ENCODE results near the gene GCHFR.

The GCHFR gene

GRCh38 chr15:40792394-40792793 is 28.5 kb downstream of the GCHFR start:
- Histone ChIP-seq H3K9me3 (ENCODE audit: control insufficient read depth, insufficient read depth, low read length) (no peaks in the 10 kb centered on the region), H3K36me3 (ENCODE audit: control insufficient read depth, low read length) (0 out of 2 replicates have a peak, but pooled peaks cover 2% of the 10 kb centered on the region), H3K79me2 (ENCODE audit: control insufficient read depth, low read length) (peaks cover 19% of the 10 kb centered on the region), H3K27ac (ENCODE audit: low read depth, low read length) (no peak overlapping the region), H3F3A (ENCODE audit: control insufficient read depth, insufficient read depth) (no peaks in the 10 kb centered on the region), H4K20me1 (ENCODE audit: control insufficient read depth, insufficient read depth, low read depth, low read length) (0 out of 2 replicates have a peak, but pooled peaks cover 4% of the 10 kb centered on the region), H3K4me3 (ENCODE audit: low read length) (no peak overlapping the region), H3K4me2 (ENCODE audit: low read length) (no peak overlapping the region), H3K27me3 (ENCODE audit: control insufficient read depth, low read length) (no peaks in the 10 kb centered on the region), H3K4me1 (ENCODE audit: control insufficient read depth, low read length) (no peaks in the 10 kb centered on the region), H3K9me2 (replicated peaks; ENCODE audit: control insufficient read depth, low read length) (no peaks in the 10 kb centered on the region)
- TF ChIP-seq, protein P1, sequence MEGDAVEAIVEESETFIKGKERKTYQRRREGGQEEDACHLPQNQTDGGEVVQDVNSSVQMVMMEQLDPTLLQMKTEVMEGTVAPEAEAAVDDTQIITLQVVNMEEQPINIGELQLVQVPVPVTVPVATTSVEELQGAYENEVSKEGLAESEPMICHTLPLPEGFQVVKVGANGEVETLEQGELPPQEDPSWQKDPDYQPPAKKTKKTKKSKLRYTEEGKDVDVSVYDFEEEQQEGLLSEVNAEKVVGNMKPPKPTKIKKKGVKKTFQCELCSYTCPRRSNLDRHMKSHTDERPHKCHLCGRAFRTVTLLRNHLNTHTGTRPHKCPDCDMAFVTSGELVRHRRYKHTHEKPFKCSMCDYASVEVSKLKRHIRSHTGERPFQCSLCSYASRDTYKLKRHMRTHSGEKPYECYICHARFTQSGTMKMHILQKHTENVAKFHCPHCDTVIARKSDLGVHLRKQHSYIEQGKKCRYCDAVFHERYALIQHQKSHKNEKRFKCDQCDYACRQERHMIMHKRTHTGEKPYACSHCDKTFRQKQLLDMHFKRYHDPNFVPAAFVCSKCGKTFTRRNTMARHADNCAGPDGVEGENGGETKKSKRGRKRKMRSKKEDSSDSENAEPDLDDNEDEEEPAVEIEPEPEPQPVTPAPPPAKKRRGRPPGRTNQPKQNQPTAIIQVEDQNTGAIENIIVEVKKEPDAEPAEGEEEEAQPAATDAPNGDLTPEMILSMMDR (IDR thresholded peaks at IDR 0.05; ENCODE audit: low read depth, low read length, poor library complexity, severe bottlenecking): no peak
- no peak for TF ChIP-seq EZH2phosphoT487 (IDR thresholded peaks at IDR 0.05; ENCODE audit: borderline replicate concordance, low read length)

GRCh38 chr15:40793216-40793989 is 29.5 kb downstream of the GCHFR start:
- TF ChIP-seq, protein P1 (IDR thresholded peaks at IDR 0.05; ENCODE audit: low read depth, low read length, poor library complexity, severe bottlenecking): no peak
- TF ChIP-seq EZH2phosphoT487 (IDR thresholded peaks at IDR 0.05; ENCODE audit: borderline replicate concordance, low read length): no peak
- Histone ChIP-seq H4K20me1 (ENCODE audit: control insufficient read depth, insufficient read depth, low read depth, low read length) (0 out of 2 replicates have a peak, but pooled peaks cover 4% of the 10 kb centered on the region), H3K4me3 (ENCODE audit: low read length) (no peak overlapping the region)

DNA sequence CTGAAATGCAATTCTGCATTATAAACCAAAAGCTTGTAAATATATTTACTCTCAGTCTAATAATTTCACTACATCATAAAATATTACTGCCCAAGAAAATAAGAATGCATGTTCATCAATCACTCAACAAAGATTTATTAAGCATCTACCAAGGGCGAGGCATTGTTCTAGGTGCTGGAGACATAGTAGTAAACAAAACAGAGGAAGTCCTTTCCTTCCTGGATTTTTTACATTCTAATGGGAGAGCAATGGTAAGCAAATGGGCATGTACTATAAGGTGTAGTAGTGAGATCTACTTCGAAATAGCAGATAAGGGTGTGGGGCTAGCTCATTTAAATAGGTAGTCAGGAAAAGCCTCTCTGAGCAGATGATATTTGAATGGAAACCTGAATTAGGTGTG is 32.2 kb downstream of the GCHFR start:
- no peak overlapping the region for H3K4me3 ChIP-seq (ENCODE audit: low read length)
- H3K36me3 ChIP-seq (ENCODE audit: control insufficient read depth, low read length): 0 out of 2 replicates have a peak, but pooled peaks cover 2% of the 10 kb centered on the region
- no peak overlapping the region for H3K27ac ChIP-seq (ENCODE audit: low read depth, low read length)
- H3K9me3 ChIP-seq (ENCODE audit: control insufficient read depth, insufficient read depth, low read length): no peaks in the 10 kb centered on the region
- H3K4me2 ChIP-seq (ENCODE audit: low read length): no peak overlapping the region
- no peaks in the 10 kb centered on the region for H3K9me2 ChIP-seq (replicated peaks; ENCODE audit: control insufficient read depth, low read length)
- peaks cover 20% of the 10 kb centered on the region for H3K79me2 ChIP-seq (ENCODE audit: control insufficient read depth, low read length)
- 0 out of 2 replicates have a peak, but pooled peaks cover 3% of the 10 kb centered on the region for H3F3A ChIP-seq (ENCODE audit: control insufficient read depth, insufficient read depth)
- H3K4me1 ChIP-seq (ENCODE audit: control insufficient read depth, low read length): no peaks in the 10 kb centered on the region
- no peaks in the 10 kb centered on the region for H3K27me3 ChIP-seq (ENCODE audit: control insufficient read depth, low read length)
- no peak for TF ChIP-seq EZH2phosphoT487 (IDR thresholded peaks at IDR 0.05; ENCODE audit: borderline replicate concordance, low read length)
- TF ChIP-seq, protein P1 (IDR thresholded peaks at IDR 0.05; ENCODE audit: low read depth, low read length, poor library complexity, severe bottlenecking): no peak
- 0 out of 2 replicates have a peak, but pooled peaks cover 4% of the 10 kb centered on the region for H4K20me1 ChIP-seq (ENCODE audit: control insufficient read depth, insufficient read depth, low read depth, low read length)

More at GRCh38 chr15:40793216-40793989, 29.5 kb downstream of the GCHFR start:
- H3K27ac ChIP-seq (ENCODE audit: low read depth, low read length): no peak overlapping the region
- H3K4me1 ChIP-seq (ENCODE audit: control insufficient read depth, low read length): no peaks in the 10 kb centered on the region
- 0 out of 2 replicates have a peak, but pooled peaks cover 3% of the 10 kb centered on the region for H3F3A ChIP-seq (ENCODE audit: control insufficient read depth, insufficient read depth)
- H3K36me3 ChIP-seq (ENCODE audit: control insufficient read depth, low read length): 0 out of 2 replicates have a peak, but pooled peaks cover 2% of the 10 kb centered on the region
- peaks cover 17% of the 10 kb centered on the region for H3K79me2 ChIP-seq (ENCODE audit: control insufficient read depth, low read length)
- H3K9me2 ChIP-seq (replicated peaks; ENCODE audit: control insufficient read depth, low read length): no peaks in the 10 kb centered on the region
- H3K4me2 ChIP-seq (ENCODE audit: low read length): no peak overlapping the region
- H3K27me3 ChIP-seq (ENCODE audit: control insufficient read depth, low read length): no peaks in the 10 kb centered on the region
- H3K9me3 ChIP-seq (ENCODE audit: control insufficient read depth, insufficient read depth, low read length): no peaks in the 10 kb centered on the region
